GM18858 (cell line): ENCODE results near the gene GPC2.
"Not testable (repeated sequence)": the region's sequence is repeated elsewhere in the genome, so short reads cannot be mapped to it uniquely, and the experiment has no call there.

Experiments used
- ATAC-seq: cut with Tn5 transposase; IDR thresholded peaks from one replicate; pipeline ENCODE4 v1.9.1; 2021; ENCODE audit not compliant: unreplicated experiment

The GPC2 gene, protein sequence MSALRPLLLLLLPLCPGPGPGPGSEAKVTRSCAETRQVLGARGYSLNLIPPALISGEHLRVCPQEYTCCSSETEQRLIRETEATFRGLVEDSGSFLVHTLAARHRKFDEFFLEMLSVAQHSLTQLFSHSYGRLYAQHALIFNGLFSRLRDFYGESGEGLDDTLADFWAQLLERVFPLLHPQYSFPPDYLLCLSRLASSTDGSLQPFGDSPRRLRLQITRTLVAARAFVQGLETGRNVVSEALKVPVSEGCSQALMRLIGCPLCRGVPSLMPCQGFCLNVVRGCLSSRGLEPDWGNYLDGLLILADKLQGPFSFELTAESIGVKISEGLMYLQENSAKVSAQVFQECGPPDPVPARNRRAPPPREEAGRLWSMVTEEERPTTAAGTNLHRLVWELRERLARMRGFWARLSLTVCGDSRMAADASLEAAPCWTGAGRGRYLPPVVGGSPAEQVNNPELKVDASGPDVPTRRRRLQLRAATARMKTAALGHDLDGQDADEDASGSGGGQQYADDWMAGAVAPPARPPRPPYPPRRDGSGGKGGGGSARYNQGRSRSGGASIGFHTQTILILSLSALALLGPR

DNA sequence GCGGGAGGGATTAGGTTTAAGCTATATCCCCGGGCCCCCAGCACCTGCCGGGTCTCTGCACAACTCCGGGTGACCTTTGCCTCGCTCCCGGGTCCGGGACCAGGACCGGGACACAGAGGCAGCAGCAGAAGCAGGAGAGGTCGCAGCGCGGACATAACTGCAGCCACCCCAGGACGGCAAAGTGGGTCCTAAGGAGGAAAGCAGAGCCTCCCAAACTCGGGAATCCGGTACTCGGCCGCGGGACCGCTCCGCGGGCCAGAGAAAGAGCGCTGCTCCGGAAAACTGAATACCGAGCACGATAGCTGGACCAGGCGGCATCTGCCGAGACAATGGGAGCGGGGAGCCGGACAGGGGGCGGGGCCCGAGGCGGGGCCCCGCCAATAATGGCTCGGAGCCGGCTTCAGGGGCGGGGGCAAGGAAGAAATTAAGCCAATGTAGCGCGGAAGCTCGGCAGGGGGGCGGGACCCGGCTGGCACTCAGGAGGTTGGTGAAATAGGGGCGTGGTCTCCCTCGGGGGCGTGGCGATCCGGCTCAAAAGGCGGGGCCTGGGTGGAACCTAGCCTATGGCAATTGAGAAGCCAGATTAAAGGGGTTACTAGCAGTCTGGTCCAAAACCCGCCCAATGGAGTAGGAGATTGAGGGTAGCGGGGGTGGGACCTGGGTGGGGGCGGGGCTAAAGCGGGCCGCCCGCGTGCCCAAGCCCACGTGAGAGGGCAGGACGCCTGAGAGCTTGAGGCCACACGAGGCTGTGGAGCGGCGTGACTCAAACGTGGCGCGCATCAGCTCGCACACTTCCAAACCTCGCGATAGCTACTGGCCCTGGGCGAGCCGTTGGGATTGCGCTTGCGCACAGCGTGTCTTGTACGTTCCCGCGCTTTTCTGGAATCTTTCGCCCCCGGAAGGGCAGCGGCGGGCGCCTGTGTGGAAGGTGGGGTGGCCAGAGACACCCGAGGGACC lies at the start of gene GPC2, which contains the start of gene STAG3:
TSS of gene GPC2 (minus strand) at position 337 of the 957 bp plus-strand sequence. CDS start at position 155, 182 bp downstream.
TSS of gene STAG3 (plus strand) at position 874 of the 957 bp plus-strand sequence. CDS start 2,639 bp downstream, outside the sequence.
- ATAC-seq, result peak; percentile 57

DNA sequence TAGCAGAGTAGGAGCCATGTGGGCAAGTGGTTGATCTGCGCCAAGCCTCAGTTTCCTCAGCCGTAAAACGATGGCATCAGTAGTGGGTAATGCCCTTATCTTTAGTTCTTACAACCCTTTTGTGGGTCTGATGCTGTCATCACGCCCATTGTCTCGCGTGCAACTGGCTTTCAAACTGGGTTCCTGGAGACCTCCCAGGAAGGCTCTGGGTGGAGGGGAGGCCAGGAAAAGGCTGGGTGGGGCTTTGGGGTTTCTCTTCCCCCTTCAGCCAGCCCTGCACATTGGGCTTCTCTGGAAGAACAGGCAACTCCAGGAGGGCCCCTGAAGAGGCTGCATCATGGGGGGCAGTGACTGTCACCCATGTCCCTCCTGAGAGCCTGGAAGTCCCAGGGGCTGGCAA lies 47.7 kb upstream of the GPC2 start:
- ATAC-seq, result not testable (repeated sequence)

- not testable (repeated sequence) for ATAC-seq
These were observed 46.3 kb upstream of the GPC2 start for GRCh38 chr7:100223376-100223927.

GRCh38 chr7:100222445-100223132 lies 45.4 kb upstream of the GPC2 start:
- ATAC-seq, result no peak

- no peak for ATAC-seq
These were observed 44.7 kb upstream of the GPC2 start for GRCh38 chr7:100221767-100222444.

DNA sequence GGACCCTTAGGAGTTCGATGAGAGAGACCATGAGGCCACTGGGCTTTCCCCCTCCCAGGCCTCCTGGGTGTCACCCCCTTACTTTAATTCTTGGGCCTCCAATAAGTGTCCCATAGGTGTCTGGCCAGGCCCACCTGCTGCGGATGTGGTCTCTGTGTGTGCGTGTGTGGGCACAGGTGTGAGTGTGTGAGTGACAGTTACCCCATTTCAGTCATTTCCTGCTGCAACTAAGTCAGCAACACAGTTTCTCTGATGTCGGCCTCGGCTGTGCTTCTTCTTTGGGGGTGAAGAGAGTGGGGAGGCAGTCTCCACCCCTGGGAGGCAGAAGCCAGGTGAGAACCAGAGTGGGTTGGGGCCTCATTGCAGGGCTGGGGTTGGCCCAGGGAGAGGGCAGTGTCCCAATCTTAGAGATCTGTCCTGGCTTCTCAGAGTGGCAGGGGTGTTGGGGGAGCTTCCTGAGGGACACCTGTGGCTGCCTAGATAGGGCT lies 44.1 kb upstream of the GPC2 start:
- ATAC-seq, result peak; percentile 48

DNA sequence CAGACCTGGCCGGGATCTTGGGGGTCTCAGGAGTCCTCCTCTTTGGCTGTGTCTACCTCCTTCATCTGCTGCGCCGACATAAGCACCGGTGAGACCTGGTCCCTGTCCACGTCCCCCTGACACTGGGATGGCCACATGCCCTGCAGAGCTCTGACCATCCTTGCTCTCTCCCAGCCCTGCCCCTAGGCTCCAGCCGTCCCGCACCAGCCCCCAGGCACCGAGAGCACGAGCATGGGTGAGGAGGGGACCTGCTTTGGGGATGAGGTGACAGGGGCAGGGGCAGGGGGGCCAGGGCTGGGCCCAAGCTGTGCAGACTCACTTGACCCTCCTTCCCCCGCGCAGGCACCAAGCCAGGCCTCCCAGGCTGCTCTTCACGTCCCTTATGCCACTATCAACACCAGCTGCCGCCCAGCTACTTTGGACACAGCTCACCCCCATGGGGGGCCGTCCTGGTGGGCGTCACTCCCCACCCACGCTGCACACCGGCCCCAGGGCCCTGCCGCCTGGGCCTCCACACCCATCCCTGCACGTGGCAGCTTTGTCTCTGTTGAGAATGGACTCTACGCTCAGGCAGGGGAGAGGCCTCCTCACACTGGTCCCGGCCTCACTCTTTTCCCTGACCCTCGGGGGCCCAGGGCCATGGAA lies 43.5 kb upstream of the GPC2 start:
- ATAC-seq, result no peak

DNA sequence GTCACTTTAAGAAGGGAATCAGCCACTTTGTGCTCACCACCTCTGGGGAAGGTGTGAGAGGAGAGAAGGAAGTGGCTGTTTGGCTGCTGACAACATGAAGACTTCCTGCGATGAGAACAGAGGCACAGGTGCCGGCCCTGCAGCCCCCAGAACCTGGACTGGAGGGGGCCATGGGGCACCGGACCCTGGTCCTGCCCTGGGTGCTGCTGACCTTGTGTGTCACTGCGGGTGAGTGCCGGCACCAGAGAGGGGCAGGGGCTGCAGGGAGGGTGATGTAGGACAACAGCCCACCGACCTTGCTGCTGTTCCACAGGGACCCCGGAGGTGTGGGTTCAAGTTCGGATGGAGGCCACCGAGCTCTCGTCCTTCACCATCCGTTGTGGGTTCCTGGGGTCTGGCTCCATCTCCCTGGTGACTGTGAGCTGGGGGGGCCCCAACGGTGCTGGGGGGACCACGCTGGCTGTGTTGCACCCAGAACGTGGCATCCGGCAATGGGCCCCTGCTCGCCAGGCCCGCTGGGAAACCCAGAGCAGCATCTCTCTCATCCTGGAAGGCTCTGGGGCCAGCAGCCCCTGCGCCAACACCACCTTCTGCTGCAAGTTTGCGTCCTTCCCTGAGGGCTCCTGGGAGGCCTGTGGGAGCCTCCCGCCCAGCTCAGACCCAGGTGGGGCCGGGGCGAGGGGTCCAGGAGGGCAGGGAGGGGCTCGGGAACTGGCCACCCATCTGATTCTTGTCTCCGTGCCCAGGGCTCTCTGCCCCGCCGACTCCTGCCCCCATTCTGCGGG lies 42.8 kb upstream of the GPC2 start, which contains the start of gene PVRIG:
TSS of gene PVRIG (plus strand) at position 149 of the 785 bp plus-strand sequence. CDS start at position 171, 22 bp downstream.
- not testable (repeated sequence) for ATAC-seq

- ATAC-seq, result no peak
These were observed 42.1 kb upstream of the GPC2 start for GRCh38 chr7:100219271-100219737.

DNA sequence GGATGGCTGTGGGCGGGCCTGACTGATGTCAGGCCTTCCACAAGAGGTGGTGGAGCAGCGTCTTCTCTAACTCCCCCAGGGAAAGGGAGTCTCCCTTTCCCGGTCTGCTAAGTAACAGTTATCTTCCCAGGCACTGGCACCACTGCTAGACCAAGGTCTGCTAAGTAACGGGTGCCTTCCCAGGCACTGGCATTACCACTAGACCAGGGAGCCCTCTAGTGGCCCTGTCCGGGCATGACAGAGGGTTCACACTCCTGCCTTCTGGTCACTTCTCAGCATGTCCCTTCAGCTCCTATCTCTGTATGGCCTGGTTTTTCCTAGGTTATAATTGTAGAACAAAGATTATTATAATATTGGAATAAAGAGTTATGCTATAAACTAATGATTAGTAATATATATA lies 40.8 kb upstream of the GPC2 start:
- not testable (repeated sequence) for ATAC-seq

- ATAC-seq, result no peak
These were observed 38.7 kb upstream of the GPC2 start for GRCh38 chr7:100215895-100216294.

DNA sequence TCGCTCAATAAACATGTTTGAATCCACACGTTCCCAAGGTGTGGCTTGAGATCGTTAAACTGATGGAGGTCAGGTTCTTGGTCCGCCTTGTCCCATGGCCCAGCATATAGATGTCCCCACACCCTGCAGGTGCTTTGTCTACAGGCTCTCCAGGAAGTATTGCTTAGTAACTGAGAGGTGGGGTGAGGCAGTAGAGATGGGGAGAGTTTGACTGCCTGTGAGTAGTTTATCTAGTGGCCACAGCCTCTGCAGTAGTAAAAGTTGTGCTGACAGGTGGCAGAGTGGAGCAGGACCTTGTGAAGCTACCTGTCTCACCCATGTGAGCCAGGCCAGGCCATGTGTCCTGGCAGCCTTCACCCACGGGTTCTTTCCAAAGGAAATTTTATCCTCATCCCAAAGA lies 37.2 kb upstream of the GPC2 start:
- ATAC-seq, result not testable (repeated sequence)

DNA sequence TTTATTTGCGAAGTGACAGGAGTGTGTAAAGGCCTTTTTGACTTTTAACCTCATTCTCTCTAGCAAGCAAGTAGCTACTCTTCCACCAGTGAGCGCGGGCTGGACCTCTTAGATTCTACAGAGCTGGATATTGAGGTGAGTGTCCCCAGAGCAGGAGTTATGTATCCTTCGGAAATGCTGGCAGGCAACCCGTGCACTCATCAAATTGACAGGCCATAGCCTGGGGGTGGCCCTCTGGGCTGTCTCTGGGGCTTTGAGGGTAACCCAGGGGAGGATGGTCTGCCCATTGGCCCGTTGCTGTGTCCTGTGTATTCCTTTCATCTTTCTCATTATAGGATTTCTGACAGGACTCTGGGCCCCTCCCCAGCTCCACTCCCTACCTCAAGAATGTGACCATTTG lies 36.5 kb upstream of the GPC2 start:
- no peak for ATAC-seq

DNA sequence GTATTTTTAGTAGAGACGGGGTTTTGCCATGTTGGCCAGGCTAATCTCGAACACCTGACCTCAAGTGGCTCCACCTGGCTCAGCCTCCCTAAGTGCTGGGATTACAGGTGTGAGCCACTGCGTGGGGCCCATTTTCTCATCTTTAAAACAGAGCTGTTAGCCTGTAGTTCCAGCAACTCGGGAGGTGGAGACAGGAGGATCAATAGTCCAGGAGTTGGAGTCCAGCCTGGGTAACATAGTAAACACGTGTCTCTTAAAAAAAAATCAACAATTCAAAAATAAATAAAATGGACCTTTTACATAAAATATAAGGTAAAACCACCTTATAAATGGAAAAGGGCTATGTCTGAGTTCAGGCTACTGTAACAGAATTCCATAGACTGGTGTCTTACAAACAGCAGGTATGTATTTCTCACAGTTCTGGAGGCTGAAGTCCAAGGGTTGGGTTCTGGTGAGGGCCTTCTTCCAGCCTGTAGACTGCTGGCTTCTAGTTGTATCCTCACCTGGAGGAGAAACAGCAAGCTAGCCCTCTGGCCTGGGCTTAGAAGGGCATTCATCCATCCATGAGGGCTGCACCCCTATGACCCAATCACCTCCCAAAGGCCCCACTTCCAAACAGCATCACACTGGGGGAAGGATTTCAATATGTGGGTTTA lies 35.6 kb upstream of the GPC2 start:
- no peak for ATAC-seq

GRCh38 chr7:100211342-100211780 lies 34.2 kb upstream of the GPC2 start:
- no peak for ATAC-seq

DNA sequence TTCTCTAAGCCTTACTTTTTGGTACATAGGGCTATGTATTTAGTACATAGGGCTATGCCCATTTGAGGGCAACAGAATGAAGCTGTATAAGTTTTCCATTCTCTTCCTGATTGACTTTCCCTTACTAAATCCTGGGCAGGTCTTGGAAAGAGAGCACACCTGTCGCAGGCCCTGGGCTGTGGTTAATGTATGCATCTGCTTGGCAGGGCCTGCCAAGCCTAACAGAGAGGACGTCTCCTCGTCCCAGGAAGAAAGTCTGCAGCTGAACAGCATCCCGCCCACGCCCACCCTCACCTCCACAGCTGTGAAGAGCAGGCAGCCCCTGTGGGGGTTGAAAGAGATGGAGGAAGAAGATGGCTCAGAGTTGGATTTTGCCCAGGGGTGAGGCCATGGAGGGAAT lies 33.6 kb upstream of the GPC2 start:
- no peak for ATAC-seq

DNA sequence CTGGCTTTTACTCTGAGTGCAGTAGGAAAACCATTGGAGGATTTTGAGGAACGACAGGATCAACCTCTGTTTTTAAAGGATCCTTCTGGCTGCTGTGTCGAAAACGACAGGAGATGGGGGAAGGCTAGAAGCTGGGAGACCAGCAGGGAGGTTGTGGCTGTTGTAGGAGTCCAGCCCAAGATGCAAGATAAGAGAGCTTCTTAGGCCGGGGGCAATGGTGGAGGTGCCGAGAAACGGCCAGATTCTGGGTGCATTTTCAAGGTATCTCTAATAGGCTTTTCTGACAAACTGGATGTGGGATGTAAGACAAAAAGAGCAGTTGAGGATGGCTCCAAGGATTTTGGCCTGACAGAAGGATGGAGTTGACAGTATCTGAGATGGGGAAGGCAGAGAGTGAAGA lies 32.3 kb upstream of the GPC2 start:
- no peak for ATAC-seq
